NB4 (cell line): ENCODE measurements around the gene ZMYND11.

Experiments
- CTCF ChIP-seq: IDR thresholded peaks from one replicate; pipeline ENCODE4 v1.5.1; 2012; ENCODE audit warnings: low read depth, low read length
- POLR2A ChIP-seq: IDR thresholded peaks from 2 replicates; pipeline ENCODE4 v1.6.1; 2011; ENCODE audit warnings: mild to moderate bottlenecking; ENCODE audit not compliant: insufficient read length; ENCODE audit errors: extremely low read depth

GRCh38 chr10:279655-280054 is 144.4 kb downstream of the ZMYND11 start:
- no peak for TF ChIP-seq POLR2A
- no peak for TF ChIP-seq CTCF
